ENCODE results near the gene PRKCB. TPM values are rescaled to one million over a fixed set of nuclear protein-coding genes. Genes with fewer than 3 reads are reported as not detected.

PRKCB gene
- polyA plus RNA-seq, 2 of the 4 experiments (the other 2 are of a cell fraction), result 0.09 to 0.22 TPM

DNA sequence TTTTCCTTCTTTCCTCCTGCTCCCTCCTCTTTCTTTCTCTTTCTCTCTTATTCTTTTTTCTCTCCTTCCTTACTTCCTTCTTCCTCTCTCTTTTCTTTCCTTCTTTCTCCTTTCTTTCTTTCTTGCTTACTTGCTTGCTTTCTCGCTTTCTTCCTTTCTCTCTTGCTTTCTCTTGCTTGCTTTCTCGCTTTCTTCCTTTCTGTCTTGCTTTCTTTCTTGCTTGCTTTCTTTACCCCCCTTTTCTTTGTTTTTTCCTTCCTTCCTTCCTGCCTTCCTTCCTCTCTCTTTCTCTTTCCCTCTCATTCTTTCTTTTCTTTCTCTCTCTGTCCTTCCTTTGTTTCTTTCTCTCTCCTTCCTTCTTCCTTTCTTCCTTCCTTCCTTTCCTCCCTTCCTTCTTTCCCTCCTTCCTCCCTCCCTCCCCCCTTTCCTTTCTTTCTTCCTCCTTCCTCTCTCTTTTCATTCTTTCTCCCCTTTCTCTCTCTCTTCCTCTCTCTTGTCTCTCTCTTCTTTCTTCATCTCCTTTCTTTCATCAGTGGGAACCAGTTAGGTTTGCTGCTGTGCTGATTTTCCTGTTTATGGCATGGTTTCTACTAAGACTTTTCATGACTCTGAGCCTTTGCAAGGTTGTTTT lies 277.4 kb downstream of the PRKCB start (continued):
- TF ChIP-seq, protein P1, sequence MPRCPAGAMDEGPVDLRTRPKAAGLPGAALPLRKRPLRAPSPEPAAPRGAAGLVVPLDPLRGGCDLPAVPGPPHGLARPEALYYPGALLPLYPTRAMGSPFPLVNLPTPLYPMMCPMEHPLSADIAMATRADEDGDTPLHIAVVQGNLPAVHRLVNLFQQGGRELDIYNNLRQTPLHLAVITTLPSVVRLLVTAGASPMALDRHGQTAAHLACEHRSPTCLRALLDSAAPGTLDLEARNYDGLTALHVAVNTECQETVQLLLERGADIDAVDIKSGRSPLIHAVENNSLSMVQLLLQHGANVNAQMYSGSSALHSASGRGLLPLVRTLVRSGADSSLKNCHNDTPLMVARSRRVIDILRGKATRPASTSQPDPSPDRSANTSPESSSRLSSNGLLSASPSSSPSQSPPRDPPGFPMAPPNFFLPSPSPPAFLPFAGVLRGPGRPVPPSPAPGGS (IDR thresholded peaks at IDR 0.05), result no peak
- TF ChIP-seq JUN (IDR thresholded peaks at IDR 0.05), result no peak

DNA sequence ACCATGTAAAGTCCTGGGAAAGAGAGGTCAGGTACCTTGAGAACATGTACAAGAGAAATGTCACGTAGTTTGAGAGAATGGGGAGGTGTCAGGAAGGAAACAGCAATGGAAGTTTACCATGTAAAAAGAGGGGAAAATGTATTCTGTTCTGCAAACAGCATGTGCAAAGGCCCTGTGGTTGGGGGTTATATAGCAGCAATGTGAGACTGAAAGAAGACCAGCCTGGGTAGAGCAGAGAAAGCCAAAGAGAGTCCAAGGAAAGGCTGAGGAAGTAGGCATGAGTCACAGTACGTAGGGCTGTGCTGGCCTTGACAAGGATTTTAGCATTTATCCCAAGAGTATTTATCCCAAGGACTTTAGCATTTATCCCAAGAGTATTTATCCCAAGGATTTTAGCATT lies 279.1 kb downstream of the PRKCB start:
- ATAC-seq, result no peak
- no peaks in the 10 kb centered on the region for H3K9me3 ChIP-seq
- ChIA-PET POLR2A (no interaction called here), CTCF (no interaction called here)
- H3K27ac ChIP-seq, result no peak overlapping the region
- TF ChIP-seq JUN (IDR thresholded peaks at IDR 0.05), result no peak
- TF ChIP-seq EHMT2 (IDR thresholded peaks at IDR 0.05; ENCODE audit: low read depth), result no peak
- TF ChIP-seq ZSCAN20 (CRISPR knock-in tag; IDR thresholded peaks at IDR 0.05), result no peak
- TF ChIP-seq KDM1A (IDR thresholded peaks at IDR 0.05; ENCODE audit: low read depth), result no peak
- 2% methylated on average over 2 of the region's 2 CpGs for WGBS (ENCODE audit: missing lambda C conversion rate)
- H3K4me1 ChIP-seq, result no peaks in the 10 kb centered on the region
- H3K4me3 ChIP-seq, result no peak overlapping the region
- no peak overlapping the region for H3K4me2 ChIP-seq
- no peak for DNase-seq (ENCODE audit: low read depth in 1 of 2, low spot score in 1 of 2)
- FAIRE-seq, result no peak

DNA sequence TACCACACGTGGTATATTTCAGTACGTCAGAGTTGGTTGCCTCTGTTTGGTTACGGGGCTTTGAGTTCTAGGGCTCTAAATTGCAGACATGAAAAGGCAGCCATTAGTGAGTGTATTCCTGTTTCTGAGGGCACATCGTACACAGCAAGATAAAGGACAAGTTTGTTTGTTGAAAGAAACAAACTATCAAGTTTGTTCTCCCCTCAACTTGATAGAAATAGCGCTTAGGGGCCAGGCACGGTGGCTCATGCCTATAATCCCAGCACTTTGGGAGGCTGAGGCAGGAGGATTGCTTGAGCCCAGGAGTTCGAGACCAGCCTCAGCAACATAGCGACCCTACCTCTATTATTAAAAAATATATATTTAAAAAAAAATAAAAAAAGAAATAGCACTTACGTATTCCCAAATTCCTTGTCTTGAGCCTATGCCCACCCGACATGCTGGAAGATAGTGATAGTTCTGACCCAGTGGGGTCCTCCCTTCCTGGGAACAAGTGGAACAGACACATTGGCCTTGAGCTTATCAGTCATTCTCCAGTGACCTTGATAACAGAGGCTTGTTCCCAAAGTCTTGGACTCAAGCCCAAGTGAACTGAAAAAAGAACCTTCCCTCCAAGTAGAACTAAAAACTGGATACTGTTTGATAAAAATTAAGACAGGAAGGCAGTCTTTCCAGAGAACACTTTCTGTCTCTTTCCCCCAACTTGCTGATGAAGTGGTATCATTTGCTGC lies 280.4 kb downstream of the PRKCB start:
- Histone ChIP-seq H3K9me3 (no peaks in the 10 kb centered on the region), H3K27ac (no peak overlapping the region), H3K4me1 (no peaks in the 10 kb centered on the region), H3K4me2 (no peak overlapping the region), H3K4me3 (no peak overlapping the region)
- FAIRE-seq (no peak), DNase-seq (ENCODE audit: low read depth in 1 of 2, low spot score in 1 of 2) (no peak), ATAC-seq (no peak)
- no peak for TF ChIP-seq MAFK (IDR thresholded peaks at IDR 0.05; ENCODE audit: partially characterized antibody)
- no peak for TF ChIP-seq CEBPB (IDR thresholded peaks at IDR 0.05)
- no peak for TF ChIP-seq EHF (CRISPR knock-in tag; IDR thresholded peaks at IDR 0.05)
- TF ChIP-seq, protein P2, sequence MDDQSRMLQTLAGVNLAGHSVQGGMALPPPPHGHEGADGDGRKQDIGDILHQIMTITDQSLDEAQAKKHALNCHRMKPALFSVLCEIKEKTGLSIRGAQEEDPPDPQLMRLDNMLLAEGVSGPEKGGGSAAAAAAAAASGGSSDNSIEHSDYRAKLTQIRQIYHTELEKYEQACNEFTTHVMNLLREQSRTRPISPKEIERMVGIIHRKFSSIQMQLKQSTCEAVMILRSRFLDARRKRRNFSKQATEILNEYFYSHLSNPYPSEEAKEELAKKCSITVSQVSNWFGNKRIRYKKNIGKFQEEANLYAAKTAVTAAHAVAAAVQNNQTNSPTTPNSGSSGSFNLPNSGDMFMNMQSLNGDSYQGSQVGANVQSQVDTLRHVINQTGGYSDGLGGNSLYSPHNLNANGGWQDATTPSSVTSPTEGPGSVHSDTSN (IDR thresholded peaks at IDR 0.05), result no peak
- no peak for TF ChIP-seq SMC3 (IDR thresholded peaks at IDR 0.05)
- TF ChIP-seq ZC3H11A (IDR thresholded peaks at IDR 0.05), result no peak
- no peak for TF ChIP-seq POLR2A (IDR thresholded peaks at IDR 0.05; ENCODE audit: low read length)
- TF ChIP-seq HDAC2 (IDR thresholded peaks at IDR 0.05), result no peak
- no peak for TF ChIP-seq JUN (IDR thresholded peaks at IDR 0.05)
- no peak for TF ChIP-seq HOXB13 (CRISPR knock-in tag; IDR thresholded peaks at IDR 0.05; ENCODE audit: low read depth)
- no peak for TF ChIP-seq HMGXB4 (CRISPR knock-in tag; IDR thresholded peaks at IDR 0.05; ENCODE audit: borderline replicate concordance)
- TF ChIP-seq, protein P3, sequence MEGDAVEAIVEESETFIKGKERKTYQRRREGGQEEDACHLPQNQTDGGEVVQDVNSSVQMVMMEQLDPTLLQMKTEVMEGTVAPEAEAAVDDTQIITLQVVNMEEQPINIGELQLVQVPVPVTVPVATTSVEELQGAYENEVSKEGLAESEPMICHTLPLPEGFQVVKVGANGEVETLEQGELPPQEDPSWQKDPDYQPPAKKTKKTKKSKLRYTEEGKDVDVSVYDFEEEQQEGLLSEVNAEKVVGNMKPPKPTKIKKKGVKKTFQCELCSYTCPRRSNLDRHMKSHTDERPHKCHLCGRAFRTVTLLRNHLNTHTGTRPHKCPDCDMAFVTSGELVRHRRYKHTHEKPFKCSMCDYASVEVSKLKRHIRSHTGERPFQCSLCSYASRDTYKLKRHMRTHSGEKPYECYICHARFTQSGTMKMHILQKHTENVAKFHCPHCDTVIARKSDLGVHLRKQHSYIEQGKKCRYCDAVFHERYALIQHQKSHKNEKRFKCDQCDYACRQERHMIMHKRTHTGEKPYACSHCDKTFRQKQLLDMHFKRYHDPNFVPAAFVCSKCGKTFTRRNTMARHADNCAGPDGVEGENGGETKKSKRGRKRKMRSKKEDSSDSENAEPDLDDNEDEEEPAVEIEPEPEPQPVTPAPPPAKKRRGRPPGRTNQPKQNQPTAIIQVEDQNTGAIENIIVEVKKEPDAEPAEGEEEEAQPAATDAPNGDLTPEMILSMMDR (IDR thresholded peaks at IDR 0.05), result no peak
- no peak for TF ChIP-seq CBX8 (IDR thresholded peaks at IDR 0.05)
- ChIA-PET CTCF (no interaction called here), POLR2A (no interaction called here)
- 40% methylated on average over 10 of the region's 10 CpGs for WGBS (ENCODE audit: missing lambda C conversion rate)

All from A549 (cell line).